Kidney (tissue), 14 donors: ENCODE data around the gene TKTL1. TPM values are rescaled to one million over a fixed set of nuclear protein-coding genes. Genes with fewer than 3 reads are reported as not detected.

Source experiments
- DNase-seq, 5 donors: peaks; one replicate each; pipeline ENCODE4 v3.0.0-alpha.2; 2013 to 2020
- FAIRE-seq: peaks from 2 replicates; lab custom pipeline; 2012; peaks lifted over from hg19 to GRCh38; lab: Jason Lieb, UNC
- H3K27ac ChIP-seq, 2 donors: one replicate each; pipeline ENCODE4 v1.7.0; 2013; ENCODE audit warnings: low read depth in 2 of 2, low read length in 2 of 2, inconsistent platforms in 1 of 2
- H3K27me3 ChIP-seq: one replicate; pipeline ENCODE4 v1.7.1; 2013; ENCODE audit warnings: low read length, inconsistent platforms; ENCODE audit not compliant: control insufficient read depth, insufficient read depth
- H3K36me3 ChIP-seq, 3 donors: one replicate each; pipeline versions ENCODE4 v1.7.0 to v1.7.1; 2013; ENCODE audit warnings: low read length in 3 of 3, control low read depth in 1 of 3, inconsistent platforms in 1 of 3; ENCODE audit not compliant: insufficient read depth in 3 of 3, control insufficient read depth in 2 of 3
- H3K4me1 ChIP-seq, 3 donors: one replicate each; pipeline versions ENCODE4 v1.7.0 to v1.7.1; 2013; ENCODE audit warnings: low read length in 3 of 3, inconsistent platforms in 1 of 3, low read depth in 1 of 3; ENCODE audit not compliant: control insufficient read depth in 2 of 3, insufficient read depth in 2 of 3
- H3K4me3 ChIP-seq, 3 donors: one replicate each; pipeline versions ENCODE4 v1.7.0 to v1.8.1; 2013; ENCODE audit warnings: low read length in 3 of 3, control low read depth in 1 of 3, inconsistent platforms in 1 of 3
- H3K9ac ChIP-seq, 3 donors: one replicate each; pipeline versions ENCODE4 v1.7.0 to v1.7.1; 2013; ENCODE audit warnings: low read length in 3 of 3, control low read depth in 1 of 3, inconsistent platforms in 1 of 3
- H3K9me3 ChIP-seq, 3 donors: one replicate each; pipeline versions ENCODE4 v1.7.0 to v1.7.1; 2013; ENCODE audit warnings: low read length in 3 of 3, control low read depth in 1 of 3, inconsistent platforms in 1 of 3; ENCODE audit not compliant: control insufficient read depth in 2 of 3, insufficient read depth in 1 of 3
- CTCF ChIP-seq: IDR thresholded peaks from 3 replicates; pipeline ENCODE4 v1.5.1; 2012; ENCODE audit warnings: mild to moderate bottlenecking, moderate library complexity, borderline replicate concordance; ENCODE audit not compliant: insufficient read depth; ENCODE audit errors: extremely low read depth
- intact Hi-C: fragments of 100-400 bp; cut with DNase I; formaldehyde crosslinking; loops from one replicate; pipeline ENCODE4 v1.11.1; 2022
- polyA plus RNA-seq: library from polyadenylated mRNA; stranded (reverse); fragments of 350-450 nt; fragmentation: Illumina TruSeq; extraction: RNeasy Lipid Tissue Mini Kit (QIAGEN cat#74804); gene quantifications from one replicate; pipeline ENCODE4 v1.2.3, GENCODE V29; 2014; ENCODE audit warnings: low read depth, low replicate concordance; ENCODE audit not compliant: insufficient read depth
- total RNA-seq: library from RNA; stranded (reverse); fragmentation: NEBNext Ultra II Directional; extraction: Animal tissue kit (Norgen Biotek cat#: 25700); gene quantifications from one replicate; pipeline ENCODE4 v1.2.1, GENCODE V29; 2021
- donor health status: control.
- donor health status: control.
- donor health status: control.
- donor health status: control.
- donor health status: control.
- donor health status: DM: yes; HTN: yes; CAD: no.
- donor health status: Normal renal cell carcinoma (clear cell type).

Gene TKTL1
- total and polyA plus RNA-seq, 2 donors from 2014 or later = 0.30 to 0.38 TPM

GRCh38 chrX:154367474-154368308, 72.1 kb downstream of the TKTL1 start:
- H3K36me3 ChIP-seq = peaks cover 0 to 9% (median 2%) of the 10 kb centered on the region in 3 donors
- no peak for FAIRE-seq

GRCh38 chrX:154368630-154369448, 73.2 kb downstream of the TKTL1 start:
- H3K9me3 ChIP-seq = no peaks in the 10 kb centered on the region
- peak overlapping the region; percentile 93 to 94 for H3K27ac ChIP-seq
- DNase-seq = peak; percentile 44 to 95 (median 72)
- FAIRE-seq = no peak
- peak overlapping the region in 2 of 3 donors; percentile 18 to 80 for H3K9ac ChIP-seq
- intact Hi-C loops = no loop called here
- H3K4me1 ChIP-seq = peaks cover 0 to 8% (median 0%) of the 10 kb centered on the region in 3 donors
- no peaks in the 10 kb centered on the region for H3K27me3 ChIP-seq
- H3K36me3 ChIP-seq = peaks cover 0 to 8% (median 1%) of the 10 kb centered on the region in 3 donors
- H3K4me3 ChIP-seq = peak overlapping the region in 2 of 3 donors; percentile 41 to 59
- no peak for TF ChIP-seq CTCF

More at GRCh38 chrX:154367474-154368308, 72.1 kb downstream of the TKTL1 start:
- H3K4me3 ChIP-seq = no peak overlapping the region
- H3K4me1 ChIP-seq = peaks cover 0 to 4% (median 0%) of the 10 kb centered on the region in 3 donors
- peak overlapping the region in 1 of 3 donors; percentile 19 for H3K9ac ChIP-seq
- H3K27me3 ChIP-seq = no peaks in the 10 kb centered on the region
- no peaks in the 10 kb centered on the region for H3K9me3 ChIP-seq
- intact Hi-C loops = no loop called here
- no peak for TF ChIP-seq CTCF
- no peak for DNase-seq
- peak overlapping the region; percentile 3 to 93 for H3K27ac ChIP-seq

GRCh38 chrX:154369449-154370299, 74.1 kb downstream of the TKTL1 start:
- Histone ChIP-seq H3K9ac (peak overlapping the region; percentile 58 to 89 (median 69)), H3K9me3 (no peaks in the 10 kb centered on the region), H3K36me3 (peaks cover 0 to 8% (median 0%) of the 10 kb centered on the region in 3 donors), H3K27ac (peak overlapping the region; percentile 93 to 94), H3K4me1 (peaks cover 0 to 10% (median 0%) of the 10 kb centered on the region in 3 donors), H3K4me3 (peak overlapping the region; percentile 63 to 81 (median 78)), H3K27me3 (no peaks in the 10 kb centered on the region)
- no peak for TF ChIP-seq CTCF
- intact Hi-C loops = no loop called here
- DNase-seq = peak; percentile 83 to 96 (median 87)
- FAIRE-seq = no peak
